ENCODE data around the gene TBL3.
"Not testable (repeated sequence)": the region's sequence is repeated elsewhere in the genome, so short reads cannot be mapped to it uniquely, and the experiment has no call there.

Gene TBL3

DNA sequence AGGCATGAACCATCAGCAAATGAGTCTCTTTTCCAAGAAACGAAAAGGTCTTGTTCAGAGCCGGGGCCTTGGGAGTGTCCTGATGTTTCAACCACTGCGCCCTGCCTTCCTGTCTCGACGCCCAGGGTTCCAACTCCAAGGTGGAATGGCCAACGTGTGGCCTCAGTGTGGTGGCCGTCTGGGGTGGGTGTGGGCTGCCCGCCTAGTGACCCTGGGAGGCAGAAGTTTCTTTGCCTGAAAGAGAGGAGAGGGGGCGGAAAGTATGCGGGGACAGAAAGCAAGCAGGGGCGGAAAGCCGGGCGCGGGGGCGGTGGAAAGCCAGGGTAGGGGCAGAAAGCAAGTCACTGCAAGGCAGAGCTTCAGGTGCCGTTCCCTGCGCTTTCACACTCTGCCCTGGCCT, 32.9 kb upstream of the TBL3 start (continued):
- TF ChIP-seq, protein P1, sequence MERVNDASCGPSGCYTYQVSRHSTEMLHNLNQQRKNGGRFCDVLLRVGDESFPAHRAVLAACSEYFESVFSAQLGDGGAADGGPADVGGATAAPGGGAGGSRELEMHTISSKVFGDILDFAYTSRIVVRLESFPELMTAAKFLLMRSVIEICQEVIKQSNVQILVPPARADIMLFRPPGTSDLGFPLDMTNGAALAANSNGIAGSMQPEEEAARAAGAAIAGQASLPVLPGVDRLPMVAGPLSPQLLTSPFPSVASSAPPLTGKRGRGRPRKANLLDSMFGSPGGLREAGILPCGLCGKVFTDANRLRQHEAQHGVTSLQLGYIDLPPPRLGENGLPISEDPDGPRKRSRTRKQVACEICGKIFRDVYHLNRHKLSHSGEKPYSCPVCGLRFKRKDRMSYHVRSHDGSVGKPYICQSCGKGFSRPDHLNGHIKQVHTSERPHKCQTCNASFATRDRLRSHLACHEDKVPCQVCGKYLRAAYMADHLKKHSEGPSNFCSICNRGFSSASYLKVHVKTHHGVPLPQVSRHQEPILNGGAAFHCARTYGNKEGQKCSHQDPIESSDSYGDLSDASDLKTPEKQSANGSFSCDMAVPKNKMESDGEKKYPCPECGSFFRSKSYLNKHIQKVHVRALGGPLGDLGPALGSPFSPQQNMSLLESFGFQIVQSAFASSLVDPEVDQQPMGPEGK (CRISPR knock-in tag; IDR thresholded peaks at IDR 0.05; ENCODE audit: borderline replicate concordance), result no peak
- TF ChIP-seq ZNF565 (CRISPR knock-in tag; conservative IDR thresholded peaks at IDR 0.05; ENCODE audit: low read depth) (no peak), ZFP30 (CRISPR knock-in tag; IDR thresholded peaks at IDR 0.05) (no peak), RARB (CRISPR knock-in tag; IDR thresholded peaks at IDR 0.05) (no peak), ZNF70 (CRISPR knock-in tag; IDR thresholded peaks at IDR 0.05) (no peak), PPARA (CRISPR knock-in tag; IDR thresholded peaks at IDR 0.05; ENCODE audit: borderline replicate concordance) (no peak), ZC3H10 (CRISPR knock-in tag; IDR thresholded peaks at IDR 0.05) (no peak), SNAI2 (CRISPR knock-in tag; IDR thresholded peaks at IDR 0.05) (no peak)
- TF ChIP-seq, protein P2, sequence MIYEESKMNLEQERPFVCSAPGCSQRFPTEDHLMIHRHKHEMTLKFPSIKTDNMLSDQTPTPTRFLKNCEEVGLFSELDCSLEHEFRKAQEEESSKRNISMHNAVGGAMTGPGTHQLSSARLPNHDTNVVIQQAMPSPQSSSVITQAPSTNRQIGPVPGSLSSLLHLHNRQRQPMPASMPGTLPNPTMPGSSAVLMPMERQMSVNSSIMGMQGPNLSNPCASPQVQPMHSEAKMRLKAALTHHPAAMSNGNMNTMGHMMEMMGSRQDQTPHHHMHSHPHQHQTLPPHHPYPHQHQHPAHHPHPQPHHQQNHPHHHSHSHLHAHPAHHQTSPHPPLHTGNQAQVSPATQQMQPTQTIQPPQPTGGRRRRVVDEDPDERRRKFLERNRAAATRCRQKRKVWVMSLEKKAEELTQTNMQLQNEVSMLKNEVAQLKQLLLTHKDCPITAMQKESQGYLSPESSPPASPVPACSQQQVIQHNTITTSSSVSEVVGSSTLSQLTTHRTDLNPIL (CRISPR knock-in tag; IDR thresholded peaks at IDR 0.05; ENCODE audit: low read depth), result no peak

DNA sequence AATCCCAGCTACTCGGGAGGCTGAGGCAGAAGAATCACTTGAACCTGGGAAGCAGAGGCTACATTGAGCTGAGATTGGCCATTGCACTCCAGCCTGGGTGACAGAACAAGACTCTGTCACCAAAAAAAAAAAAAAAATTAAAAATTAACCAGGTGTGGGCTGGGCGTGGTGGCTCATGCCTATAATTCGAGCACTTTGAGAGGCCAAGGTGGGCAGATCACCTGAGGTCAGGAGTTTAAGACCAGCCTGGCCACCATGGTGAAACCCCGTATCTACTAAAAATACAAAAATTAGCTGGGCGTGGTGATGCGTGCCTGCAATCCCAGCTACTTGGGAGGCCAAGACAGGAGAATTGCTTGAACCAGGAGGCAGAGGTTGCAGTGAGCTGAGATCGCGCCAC, 32.0 kb upstream of the TBL3 start:
- not testable (repeated sequence) for ATAC-seq

DNA sequence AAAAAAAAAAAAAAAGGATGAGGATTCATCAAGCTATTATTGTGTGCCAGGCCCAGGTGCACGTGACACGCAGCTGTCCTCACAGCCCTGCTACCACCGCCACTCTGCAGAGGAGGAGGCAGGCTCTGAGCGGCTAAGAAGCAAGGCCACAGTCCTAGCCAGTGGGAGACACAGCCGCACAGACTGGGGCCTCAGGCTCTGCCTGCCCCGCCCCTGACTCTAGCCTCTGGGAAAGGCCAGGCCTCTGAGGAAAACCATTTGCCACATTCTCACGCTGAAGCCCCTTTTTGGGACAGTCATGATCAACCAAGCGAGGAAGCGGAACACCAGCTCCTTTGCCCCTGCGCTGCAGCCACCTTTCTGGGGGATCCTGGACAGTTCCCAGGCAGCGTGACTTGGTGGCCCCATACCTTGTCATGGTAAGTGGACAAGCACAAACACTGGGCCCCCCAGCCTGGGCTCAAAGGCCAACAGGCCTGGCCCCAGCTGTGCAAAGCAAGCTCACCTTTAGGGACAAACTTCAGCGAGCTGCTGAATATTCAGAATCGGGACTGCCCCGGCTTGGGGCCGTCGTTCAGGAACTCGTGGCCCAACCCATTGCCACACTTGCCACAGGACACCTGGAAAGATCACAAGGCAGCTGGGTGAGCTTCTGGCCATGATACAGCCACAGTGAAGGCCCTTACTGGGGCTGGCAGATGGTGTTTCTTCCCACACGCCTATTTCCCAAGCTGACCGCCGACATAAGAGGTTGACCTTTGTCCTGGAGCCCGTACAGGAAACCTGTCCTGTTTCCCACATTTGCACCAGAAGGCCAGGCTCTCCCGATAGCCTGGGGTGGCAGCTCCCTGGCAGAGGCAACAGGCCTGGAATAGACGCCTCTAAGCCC, 31.3 kb upstream of the TBL3 start:
- TF ChIP-seq, protein P2 (CRISPR knock-in tag; IDR thresholded peaks at IDR 0.05; ENCODE audit: low read depth), result no peak
- TF ChIP-seq, protein P3, sequence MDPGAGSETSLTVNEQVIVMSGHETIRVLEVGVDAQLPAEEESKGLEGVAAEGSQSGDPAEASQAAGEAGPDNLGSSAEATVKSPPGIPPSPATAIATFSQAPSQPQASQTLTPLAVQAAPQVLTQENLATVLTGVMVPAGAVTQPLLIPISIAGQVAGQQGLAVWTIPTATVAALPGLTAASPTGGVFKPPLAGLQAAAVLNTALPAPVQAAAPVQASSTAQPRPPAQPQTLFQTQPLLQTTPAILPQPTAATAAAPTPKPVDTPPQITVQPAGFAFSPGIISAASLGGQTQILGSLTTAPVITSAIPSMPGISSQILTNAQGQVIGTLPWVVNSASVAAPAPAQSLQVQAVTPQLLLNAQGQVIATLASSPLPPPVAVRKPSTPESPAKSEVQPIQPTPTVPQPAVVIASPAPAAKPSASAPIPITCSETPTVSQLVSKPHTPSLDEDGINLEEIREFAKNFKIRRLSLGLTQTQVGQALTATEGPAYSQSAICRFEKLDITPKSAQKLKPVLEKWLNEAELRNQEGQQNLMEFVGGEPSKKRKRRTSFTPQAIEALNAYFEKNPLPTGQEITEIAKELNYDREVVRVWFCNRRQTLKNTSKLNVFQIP (CRISPR knock-in tag; IDR thresholded peaks at IDR 0.05; ENCODE audit: borderline replicate concordance, low read depth), result no peak
- TF ChIP-seq ARNTL (CRISPR knock-in tag; IDR thresholded peaks at IDR 0.05; ENCODE audit: borderline replicate concordance, low read depth) (no peak), ZNF8 (CRISPR knock-in tag; IDR thresholded peaks at IDR 0.05) (no peak), ISL1 (CRISPR knock-in tag; IDR thresholded peaks at IDR 0.05) (no peak), ZC3H10 (CRISPR knock-in tag; IDR thresholded peaks at IDR 0.05) (no peak), TOX (CRISPR knock-in tag; IDR thresholded peaks at IDR 0.05; ENCODE audit: borderline replicate concordance) (no peak), OSR1 (CRISPR knock-in tag; IDR thresholded peaks at IDR 0.05) (no peak), GLIS3 (CRISPR knock-in tag; IDR thresholded peaks at IDR 0.05) (no peak), TCF4 (CRISPR knock-in tag; IDR thresholded peaks at IDR 0.05; ENCODE audit: borderline replicate concordance) (no peak), ZFP3 (CRISPR knock-in tag; IDR thresholded peaks at IDR 0.05) (no peak), PPARA (CRISPR knock-in tag; IDR thresholded peaks at IDR 0.05; ENCODE audit: borderline replicate concordance) (no peak), ZNF565 (CRISPR knock-in tag; conservative IDR thresholded peaks at IDR 0.05; ENCODE audit: low read depth) (no peak), ZFP30 (CRISPR knock-in tag; IDR thresholded peaks at IDR 0.05) (no peak)
- TF ChIP-seq, protein P1 (CRISPR knock-in tag; IDR thresholded peaks at IDR 0.05; ENCODE audit: borderline replicate concordance), result no peak
- TF ChIP-seq, protein P4, sequence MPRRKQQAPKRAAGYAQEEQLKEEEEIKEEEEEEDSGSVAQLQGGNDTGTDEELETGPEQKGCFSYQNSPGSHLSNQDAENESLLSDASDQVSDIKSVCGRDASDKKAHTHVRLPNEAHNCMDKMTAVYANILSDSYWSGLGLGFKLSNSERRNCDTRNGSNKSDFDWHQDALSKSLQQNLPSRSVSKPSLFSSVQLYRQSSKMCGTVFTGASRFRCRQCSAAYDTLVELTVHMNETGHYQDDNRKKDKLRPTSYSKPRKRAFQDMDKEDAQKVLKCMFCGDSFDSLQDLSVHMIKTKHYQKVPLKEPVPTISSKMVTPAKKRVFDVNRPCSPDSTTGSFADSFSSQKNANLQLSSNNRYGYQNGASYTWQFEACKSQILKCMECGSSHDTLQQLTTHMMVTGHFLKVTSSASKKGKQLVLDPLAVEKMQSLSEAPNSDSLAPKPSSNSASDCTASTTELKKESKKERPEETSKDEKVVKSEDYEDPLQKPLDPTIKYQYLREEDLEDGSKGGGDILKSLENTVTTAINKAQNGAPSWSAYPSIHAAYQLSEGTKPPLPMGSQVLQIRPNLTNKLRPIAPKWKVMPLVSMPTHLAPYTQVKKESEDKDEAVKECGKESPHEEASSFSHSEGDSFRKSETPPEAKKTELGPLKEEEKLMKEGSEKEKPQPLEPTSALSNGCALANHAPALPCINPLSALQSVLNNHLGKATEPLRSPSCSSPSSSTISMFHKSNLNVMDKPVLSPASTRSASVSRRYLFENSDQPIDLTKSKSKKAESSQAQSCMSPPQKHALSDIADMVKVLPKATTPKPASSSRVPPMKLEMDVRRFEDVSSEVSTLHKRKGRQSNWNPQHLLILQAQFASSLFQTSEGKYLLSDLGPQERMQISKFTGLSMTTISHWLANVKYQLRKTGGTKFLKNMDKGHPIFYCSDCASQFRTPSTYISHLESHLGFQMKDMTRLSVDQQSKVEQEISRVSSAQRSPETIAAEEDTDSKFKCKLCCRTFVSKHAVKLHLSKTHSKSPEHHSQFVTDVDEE (CRISPR knock-in tag; IDR thresholded peaks at IDR 0.05), result no peak
- no peak for ATAC-seq

Measured in SK-N-SH treated with all-trans-retinoic acid at 6 μM for 48 hours (cell line).